ENCODE measurements around the gene YIPF2. TPM values are rescaled to one million over a fixed set of nuclear protein-coding genes. Genes with fewer than 3 reads are reported as not detected.

The YIPF2 gene
- total and polyA plus RNA-seq, 2 of the 4 experiments (the other 2 are of a cell fraction): 61.5 to 78.0 TPM

DNA sequence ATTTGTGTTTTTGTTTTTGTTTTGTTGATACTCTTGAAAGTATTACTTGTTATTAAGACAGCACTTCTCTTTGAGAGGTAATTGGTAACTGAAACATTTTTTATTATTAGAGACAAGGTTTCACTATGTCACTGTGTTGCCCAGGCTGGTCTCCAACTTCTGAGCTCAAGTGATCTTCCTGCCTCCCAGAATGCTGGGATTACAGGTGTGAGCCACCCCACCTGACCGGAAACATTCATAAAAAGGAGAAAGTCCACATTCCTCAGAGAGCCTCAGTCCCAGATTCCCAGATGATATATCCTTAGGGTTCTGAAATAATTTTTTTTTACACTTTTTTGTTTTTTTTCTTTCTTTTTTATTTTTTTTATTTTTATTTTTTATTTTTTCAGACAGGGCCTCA is 54.4 kb downstream of the YIPF2 start:
- in situ Hi-C loops (cut with MboI; ENCODE audit: low sequenced_read_pairs) (no loop called here), dilution Hi-C loops (cut with HindIII; ENCODE audit: low sequenced_read_pairs, unreplicated experiment) (no loop called here)
- DNase-seq: no peak

More for the DNA sequence above, 54.4 kb downstream of the YIPF2 start:
- H3K4me2 ChIP-seq (ENCODE audit: low read depth, low read length): no peak overlapping the region
- intact Hi-C loops (cut with micrococcal nuclease): loop anchor here (5.0 kb wide), 1 partner anchor 53 kb away; the partner anchor contains the start of genes TIMM29 and YIPF2
- no peak overlapping the region for H2BK15ac ChIP-seq (ENCODE audit: low read depth, low read length)
- no peaks in the 10 kb centered on the region for H3K27me3 ChIP-seq (ENCODE audit: control insufficient read depth, insufficient read depth, low read length)
- no CpG with 5 or more reads among the region's 1 CpG for WGBS, 2 experiments (ENCODE audit: extremely low coverage in 2 of 2, insufficient read length in 1 of 2)
- ChIA-PET CTCF (interaction anchor here (0.5 to 0.6 kb wide), 2 partner anchors 58 to 251 kb away, joined by 3 to 7 read pairs; no protein-coding TSS in a partner anchor), POLR2A (ENCODE audit: unreplicated experiment) (no interaction called here)
- H3K23ac ChIP-seq (ENCODE audit: low read depth, low read length): peak overlapping the region; percentile 56; the same call in 1 of the 2 replicates
- H4K20me1 ChIP-seq (ENCODE audit: insufficient read depth, low read length): peaks cover 41% of the 10 kb centered on the region
- H3K9me3 ChIP-seq (ENCODE audit: control insufficient read depth, insufficient read depth, low read length): no peaks in the 10 kb centered on the region
- H3K9me1 ChIP-seq (ENCODE audit: insufficient read depth, low read length): peaks cover 17% of the 10 kb centered on the region
- ATAC-seq (ENCODE audit: low read depth): no peak
- TF ChIP-seq CHD1 (IDR thresholded peaks at IDR 0.05; ENCODE audit: low read depth, low read length) (no peak), NFE2L2 (IDR thresholded peaks at IDR 0.05; ENCODE audit: low read depth, low read length) (no peak), CEBPB (IDR thresholded peaks at IDR 0.05; ENCODE audit: low read depth, low read length) (no peak), FOS (IDR thresholded peaks at IDR 0.05; ENCODE audit: low read depth, low read length) (no peak), MAZ (IDR thresholded peaks at IDR 0.05; ENCODE audit: borderline replicate concordance, low read depth, low read length) (no peak), RFX5 (IDR thresholded peaks at IDR 0.05; ENCODE audit: low read depth, low read length) (no peak)
- TF ChIP-seq, protein P1, sequence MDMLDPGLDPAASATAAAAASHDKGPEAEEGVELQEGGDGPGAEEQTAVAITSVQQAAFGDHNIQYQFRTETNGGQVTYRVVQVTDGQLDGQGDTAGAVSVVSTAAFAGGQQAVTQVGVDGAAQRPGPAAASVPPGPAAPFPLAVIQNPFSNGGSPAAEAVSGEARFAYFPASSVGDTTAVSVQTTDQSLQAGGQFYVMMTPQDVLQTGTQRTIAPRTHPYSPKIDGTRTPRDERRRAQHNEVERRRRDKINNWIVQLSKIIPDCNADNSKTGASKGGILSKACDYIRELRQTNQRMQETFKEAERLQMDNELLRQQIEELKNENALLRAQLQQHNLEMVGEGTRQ (IDR thresholded peaks at IDR 0.05; ENCODE audit: low read depth, low read length): no peak
- TF ChIP-seq, protein P2, sequence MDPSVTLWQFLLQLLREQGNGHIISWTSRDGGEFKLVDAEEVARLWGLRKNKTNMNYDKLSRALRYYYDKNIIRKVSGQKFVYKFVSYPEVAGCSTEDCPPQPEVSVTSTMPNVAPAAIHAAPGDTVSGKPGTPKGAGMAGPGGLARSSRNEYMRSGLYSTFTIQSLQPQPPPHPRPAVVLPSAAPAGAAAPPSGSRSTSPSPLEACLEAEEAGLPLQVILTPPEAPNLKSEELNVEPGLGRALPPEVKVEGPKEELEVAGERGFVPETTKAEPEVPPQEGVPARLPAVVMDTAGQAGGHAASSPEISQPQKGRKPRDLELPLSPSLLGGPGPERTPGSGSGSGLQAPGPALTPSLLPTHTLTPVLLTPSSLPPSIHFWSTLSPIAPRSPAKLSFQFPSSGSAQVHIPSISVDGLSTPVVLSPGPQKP (IDR thresholded peaks at IDR 0.05; ENCODE audit: borderline replicate concordance, low read depth, low read length): no peak
- TF ChIP-seq, protein P3, sequence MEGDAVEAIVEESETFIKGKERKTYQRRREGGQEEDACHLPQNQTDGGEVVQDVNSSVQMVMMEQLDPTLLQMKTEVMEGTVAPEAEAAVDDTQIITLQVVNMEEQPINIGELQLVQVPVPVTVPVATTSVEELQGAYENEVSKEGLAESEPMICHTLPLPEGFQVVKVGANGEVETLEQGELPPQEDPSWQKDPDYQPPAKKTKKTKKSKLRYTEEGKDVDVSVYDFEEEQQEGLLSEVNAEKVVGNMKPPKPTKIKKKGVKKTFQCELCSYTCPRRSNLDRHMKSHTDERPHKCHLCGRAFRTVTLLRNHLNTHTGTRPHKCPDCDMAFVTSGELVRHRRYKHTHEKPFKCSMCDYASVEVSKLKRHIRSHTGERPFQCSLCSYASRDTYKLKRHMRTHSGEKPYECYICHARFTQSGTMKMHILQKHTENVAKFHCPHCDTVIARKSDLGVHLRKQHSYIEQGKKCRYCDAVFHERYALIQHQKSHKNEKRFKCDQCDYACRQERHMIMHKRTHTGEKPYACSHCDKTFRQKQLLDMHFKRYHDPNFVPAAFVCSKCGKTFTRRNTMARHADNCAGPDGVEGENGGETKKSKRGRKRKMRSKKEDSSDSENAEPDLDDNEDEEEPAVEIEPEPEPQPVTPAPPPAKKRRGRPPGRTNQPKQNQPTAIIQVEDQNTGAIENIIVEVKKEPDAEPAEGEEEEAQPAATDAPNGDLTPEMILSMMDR (conservative IDR thresholded peaks at IDR 0.05; ENCODE audit: low read depth, low read length): no peak
- no peak overlapping the region for H4K91ac ChIP-seq (ENCODE audit: insufficient read depth, low read depth, low read length)
- H2AFZ ChIP-seq (replicated peaks; ENCODE audit: low read length, poor library complexity): no peak overlapping the region
- H2AK9ac ChIP-seq (replicated peaks; ENCODE audit: low read depth, low read length, poor library complexity): no peak overlapping the region
- no peak overlapping the region for H2BK20ac ChIP-seq (ENCODE audit: low read depth, low read length)
- H3K18ac ChIP-seq (ENCODE audit: low read depth, low read length): no peak overlapping the region
- H3K56ac ChIP-seq (ENCODE audit: extremely low read depth, insufficient read depth, low read length): no peak overlapping the region
- no peak overlapping the region for H3K4ac ChIP-seq (ENCODE audit: low read depth, low read length)
- H4K5ac ChIP-seq (ENCODE audit: low read depth, low read length): no peak overlapping the region
- BruUV-seq (replicated peaks): no TSS peak
- H4K8ac ChIP-seq (ENCODE audit: low read depth in 2 of 2, low read length in 2 of 2): no peak overlapping the region
- peaks cover 6% of the 10 kb centered on the region for H3K4me1 ChIP-seq (ENCODE audit: control insufficient read depth, insufficient read depth, low read length)
- no peak overlapping the region for H3K14ac ChIP-seq (replicated peaks; ENCODE audit: low read depth, low read length)
- H3K4me3 ChIP-seq (ENCODE audit: insufficient read depth, low read depth, low read length): no peak overlapping the region
- H3K79me1 ChIP-seq (ENCODE audit: low read depth in 1 of 2, low read length in 2 of 2): peaks cover 18 to 66% of the 10 kb centered on the region in 2 experiments
- H2BK5ac ChIP-seq (ENCODE audit: low read depth, low read length, poor library complexity, severe bottlenecking): no peak overlapping the region
- H3K9ac ChIP-seq (ENCODE audit: low read depth, low read length): no peak overlapping the region
- H3K27ac ChIP-seq (ENCODE audit: insufficient read depth, low read length): no peak overlapping the region
- H2BK120ac ChIP-seq (ENCODE audit: low read depth, low read length): no peak overlapping the region
- no peaks in the 10 kb centered on the region for H3K36me3 ChIP-seq (ENCODE audit: control insufficient read depth, insufficient read depth, low read length)
- 0 out of 2 replicates have a peak overlapping the region, but pooled peaks have one; percentile 43 for H2AK5ac ChIP-seq (ENCODE audit: low read depth, low read length)
